Inferior parietal cortex (tissue), 1 donor: ENCODE measurements around the gene LEKR1.

Experiments
- DNase-seq: peaks from one replicate; pipeline ENCODE4 v3.0.0-alpha.2; 2016; ENCODE audit errors: extremely low spot score

LEKR1 gene

DNA sequence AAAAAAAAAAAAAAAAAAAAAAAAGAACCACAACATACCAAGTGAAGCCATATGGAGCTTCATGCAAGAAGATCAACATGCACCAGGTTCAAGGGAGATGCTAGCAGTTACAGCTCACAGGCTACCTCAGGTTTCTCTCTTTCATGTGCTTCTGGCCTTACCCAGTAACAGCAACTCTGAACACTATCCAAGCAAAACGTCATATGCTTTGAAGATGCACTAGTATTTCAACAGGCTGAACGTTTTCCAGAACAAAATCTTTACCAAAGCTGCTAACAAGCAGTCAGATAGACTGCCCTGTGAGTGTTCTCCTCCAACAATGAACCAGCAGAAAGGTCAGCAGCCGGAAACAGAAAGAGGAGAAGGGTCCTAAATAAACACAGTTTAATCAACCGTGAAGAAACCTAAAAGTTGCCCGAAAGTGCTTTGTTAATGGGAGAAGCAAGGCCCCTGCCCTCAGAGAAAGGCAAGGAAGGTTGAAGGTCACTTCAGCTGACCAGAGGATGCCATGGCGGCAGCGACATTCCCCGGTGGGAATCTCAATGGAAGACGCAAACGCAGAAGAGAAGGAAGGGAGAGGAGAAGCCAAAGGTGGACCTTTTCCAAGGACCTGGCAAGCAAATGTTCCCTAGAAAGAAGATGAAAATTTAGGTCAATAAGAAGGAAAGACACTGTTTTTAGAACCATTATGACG, 253.7 kb downstream of the LEKR1 start:
- no peak for DNase-seq

DNA sequence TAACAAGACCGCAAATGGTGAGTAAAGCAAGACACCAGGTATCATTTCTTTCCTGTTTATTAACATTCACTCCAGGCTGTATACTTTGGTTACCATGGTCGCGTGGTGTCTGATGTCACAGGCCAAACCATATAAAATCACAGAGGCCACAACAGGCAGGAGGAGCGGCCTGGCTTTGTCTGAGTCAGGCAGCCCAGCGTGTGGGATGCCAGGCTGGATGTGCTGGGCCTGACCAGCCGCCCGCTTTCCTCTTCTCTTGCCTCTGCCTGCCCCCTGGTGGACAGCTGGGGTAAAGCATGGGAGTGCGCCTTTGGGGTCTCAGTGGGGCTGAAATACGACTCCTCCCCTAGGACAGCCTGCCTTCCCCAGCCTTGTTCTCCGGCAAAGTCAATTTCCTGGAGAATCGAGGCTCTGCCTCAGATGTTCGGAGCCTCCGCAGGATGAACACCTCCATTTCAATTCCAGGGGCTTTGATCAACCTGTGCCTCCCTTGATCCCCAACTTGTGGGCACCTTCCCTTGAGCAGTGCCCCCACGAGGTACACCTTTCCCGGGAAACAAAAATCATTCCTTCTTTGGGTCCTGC, 255.6 kb downstream of the LEKR1 start:
- DNase-seq, result peak; percentile 93

DNA sequence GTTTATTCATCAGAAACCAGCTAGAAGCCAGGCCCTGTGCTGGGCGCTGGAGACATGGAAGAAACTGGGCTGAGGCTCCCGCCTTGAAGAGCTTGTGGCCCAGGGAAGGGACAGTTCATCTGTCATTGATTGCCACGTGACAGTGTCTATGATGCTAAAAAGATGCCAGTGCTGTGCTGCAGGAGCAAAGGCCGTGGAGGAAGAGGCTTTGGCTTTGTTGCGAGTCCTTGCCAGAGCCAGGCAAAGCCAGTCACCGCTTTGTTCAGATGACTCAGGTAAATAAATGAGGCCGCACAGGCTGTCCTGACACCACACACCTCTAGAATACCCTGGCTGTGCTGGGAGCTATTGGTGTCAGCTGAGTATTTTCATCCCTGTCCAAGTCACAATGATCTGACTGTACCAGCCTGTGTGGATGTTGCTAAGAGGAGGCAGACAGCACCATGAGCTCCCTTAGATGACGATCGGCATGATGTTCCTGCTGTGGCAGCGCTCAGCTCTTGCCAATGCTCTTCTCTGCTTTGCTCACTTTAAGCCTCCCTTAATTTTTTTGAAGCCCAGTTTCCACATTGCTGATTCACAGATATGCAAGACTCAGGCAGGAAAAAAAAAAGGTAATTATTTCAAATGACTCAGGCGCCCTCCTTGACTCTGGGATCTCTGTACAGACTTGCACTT, 256.3 kb downstream of the LEKR1 start:
- no peak for DNase-seq

DNA sequence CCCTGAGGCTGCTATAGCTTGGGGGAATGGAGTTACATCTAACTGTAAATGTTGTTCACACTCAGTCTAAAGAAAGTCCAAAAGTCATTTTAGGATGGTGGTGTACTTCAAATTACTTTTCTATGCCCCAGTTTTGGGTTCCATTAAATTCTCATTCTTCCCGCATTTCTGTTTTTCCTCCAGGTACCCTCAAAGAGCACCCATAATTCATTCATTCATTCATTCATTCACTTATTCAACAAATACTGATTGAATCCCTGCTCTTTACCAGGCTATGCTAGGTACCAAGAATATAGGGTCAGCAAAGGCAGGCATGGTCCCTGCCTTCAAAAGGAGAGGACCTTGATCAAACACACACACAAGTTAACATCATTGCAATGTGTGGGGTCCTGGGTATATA, 257.7 kb downstream of the LEKR1 start:
- no peak for DNase-seq

DNA sequence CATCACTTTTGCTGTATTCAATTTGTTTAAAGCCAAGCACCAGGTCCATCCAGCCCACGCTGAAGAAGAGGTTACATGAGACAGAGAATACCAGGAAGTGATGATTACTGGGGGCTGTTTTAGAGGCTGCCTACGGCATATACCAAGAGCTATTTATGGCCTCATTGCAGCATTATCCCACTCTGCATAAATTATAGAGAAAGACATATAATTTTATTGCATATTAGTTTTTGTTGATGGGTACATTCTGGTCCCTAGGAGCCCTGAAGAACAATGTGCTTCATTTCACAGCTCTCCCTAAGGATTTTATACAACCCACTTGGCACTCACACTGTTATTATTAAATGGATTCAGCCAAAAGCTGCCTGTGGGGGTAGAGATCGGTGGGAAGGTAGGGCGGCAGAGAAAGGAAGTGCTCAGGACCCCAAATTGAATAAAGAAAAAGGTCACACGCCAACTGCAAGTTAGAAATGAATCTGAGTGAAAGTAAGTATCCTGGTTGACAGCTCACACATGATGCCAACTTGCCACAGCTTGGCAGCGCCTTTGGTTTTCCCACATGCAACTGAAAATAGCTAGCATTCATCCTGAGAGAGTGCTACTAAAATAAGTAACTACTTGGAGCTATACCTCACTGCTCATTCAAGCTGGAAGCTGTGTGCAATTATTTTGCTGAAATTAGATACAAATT, 260.1 kb downstream of the LEKR1 start:
- DNase-seq, result peak; percentile 58

DNA sequence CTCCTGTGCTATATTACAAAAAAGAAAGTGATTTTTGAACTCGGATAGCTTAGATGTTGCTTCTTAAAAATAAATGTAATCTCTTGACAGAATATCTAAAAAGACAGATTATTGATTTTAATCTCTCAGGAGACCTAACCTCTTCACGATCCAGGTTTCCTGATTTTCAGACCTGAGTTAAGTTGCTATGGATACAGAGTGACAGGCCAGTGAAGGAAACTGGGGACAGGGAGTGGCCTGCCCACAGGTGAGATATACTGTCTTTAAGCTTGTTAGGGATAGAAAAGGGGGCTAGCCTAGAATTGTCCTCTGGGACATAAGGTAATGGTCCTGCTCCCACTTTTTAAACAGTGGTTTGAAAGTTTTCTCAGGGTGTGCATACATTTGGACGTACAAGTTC, 260.6 kb downstream of the LEKR1 start:
- DNase-seq, result no peak

DNA sequence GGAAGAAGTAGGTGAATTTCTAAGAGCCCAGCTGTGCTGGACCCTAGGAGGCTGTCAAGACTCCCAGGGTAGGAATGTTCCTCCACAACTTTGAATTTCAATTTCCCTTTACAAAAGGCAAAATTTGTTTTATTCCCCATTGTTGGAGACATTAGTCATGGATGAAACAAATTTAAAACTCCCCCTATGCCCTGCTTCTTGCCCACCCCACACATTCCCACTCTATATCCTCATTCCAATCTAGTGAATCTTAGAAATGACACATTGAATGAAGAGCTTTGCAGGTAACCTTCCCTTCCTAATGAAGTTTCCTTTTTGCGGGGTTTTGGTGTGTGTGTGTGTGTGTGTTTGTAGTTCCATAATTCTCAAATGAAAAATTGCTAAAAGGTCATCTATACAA, 261.2 kb downstream of the LEKR1 start:
- no peak for DNase-seq

DNA sequence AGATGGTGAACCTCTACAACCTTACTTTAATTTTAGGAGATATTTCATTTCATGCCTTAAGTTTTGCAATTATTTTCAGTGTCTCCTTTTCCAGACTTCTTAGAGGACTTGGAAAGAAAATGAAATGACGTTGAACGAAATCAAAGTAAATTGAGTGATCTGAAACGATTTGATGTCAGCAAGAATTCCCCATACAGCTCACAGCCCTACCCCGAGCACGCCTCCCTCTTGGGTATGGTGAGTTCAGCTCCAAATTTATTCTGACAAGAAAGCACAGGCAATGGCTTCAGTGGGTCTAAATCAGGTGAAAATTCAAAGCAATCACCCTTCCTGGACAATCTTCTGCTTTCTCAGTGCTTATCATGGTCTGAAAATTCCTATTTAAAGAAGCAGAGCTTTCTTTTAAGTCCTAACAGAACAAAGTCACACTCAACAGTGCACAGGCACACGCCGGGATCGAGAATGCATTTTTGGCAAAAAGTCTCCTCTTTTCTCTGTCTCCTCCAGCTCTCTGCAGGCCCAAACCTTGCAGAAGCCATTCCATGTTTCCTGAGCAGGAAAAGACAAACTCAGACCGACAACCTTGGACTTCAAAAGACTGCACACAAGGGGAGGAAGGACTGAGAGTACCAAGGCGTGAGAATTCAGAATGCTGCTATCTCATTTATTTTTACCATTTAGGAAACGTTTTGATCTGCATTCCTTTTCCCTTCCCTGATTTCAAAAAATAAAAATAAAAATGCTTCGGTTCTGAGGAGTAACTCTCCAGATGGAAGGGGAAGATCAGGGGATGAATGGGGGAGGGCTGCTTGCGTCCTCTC, 261.8 kb downstream of the LEKR1 start:
- peak; percentile 80 for DNase-seq

DNA sequence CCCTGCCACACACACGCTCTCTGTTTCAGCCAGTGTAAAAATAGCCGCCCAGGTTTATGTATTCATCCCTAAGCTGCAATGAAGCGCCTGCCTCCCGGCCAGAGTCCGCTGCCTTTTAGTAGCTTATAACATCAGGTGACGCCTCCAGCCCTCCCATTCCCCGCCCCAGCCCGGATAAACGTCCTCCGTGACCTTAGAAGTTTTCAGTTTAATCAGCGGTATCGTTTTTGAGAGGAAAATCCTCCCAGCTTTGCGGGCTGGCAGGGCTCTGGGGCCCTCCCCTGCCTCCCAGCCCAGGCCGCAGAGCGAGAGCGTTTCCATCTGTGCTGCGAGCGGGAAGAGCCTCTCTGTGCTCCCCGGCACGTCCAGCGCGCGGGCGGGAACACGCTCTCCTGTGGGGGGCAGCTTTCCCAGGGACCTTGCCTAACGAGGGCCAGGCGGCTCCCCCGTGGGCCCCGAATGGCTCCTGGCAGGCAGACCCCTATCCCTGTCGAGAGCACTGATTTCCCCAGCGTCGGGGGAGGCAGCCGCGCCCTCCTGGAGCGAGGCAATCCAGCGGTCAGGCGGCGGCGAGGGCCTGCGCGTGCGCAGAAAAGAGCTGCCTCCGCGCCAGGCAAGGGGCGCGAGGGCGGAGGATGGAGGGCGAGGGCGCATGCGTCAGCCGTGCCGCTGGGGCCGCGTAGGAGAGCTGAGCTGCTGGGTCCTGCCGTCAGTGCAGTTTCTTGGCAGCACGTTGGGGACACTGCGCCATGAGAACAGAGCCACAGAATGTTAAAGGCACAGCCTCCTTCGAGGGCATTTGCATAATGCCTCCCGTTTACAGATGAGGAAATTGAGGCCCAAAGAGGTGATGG, 262.7 kb downstream of the LEKR1 start:
- DNase-seq, result peak; percentile 91

DNA sequence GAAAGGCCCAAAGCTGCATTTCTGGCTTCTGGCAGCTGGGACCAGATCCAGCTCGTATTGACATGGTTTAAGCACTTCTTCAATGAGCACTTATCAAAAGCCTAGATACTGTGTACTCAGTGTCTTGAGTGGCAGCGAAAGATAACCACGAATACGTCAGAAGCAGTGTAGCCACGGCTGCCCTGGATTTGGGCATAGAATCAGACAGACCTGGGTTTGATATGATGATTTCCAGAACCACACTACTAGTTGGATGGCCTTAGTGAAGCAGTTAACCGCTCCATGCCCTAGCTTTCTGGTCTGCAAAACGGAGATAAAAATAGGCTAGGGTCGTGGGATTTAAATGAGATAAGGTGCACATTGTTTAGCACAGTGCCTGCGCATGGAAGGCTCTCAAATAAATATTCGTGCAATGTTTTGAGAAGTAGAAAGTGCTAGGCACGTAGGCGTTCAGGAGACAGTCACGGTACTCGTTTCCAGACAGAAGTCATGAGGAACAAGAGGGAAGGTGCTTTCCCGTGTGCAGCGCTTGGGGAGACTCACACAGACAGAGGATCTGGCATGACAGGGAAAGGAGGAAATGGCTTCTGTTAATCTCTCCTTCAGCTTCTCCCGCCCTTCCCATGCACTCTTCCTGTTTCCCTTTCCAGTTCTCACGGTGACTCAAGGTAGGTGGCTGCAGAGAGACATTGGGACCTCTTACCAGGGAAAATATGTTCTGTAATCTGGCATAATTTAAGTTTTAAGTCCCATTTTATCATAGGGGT, 263.5 kb downstream of the LEKR1 start:
- no peak for DNase-seq

DNA sequence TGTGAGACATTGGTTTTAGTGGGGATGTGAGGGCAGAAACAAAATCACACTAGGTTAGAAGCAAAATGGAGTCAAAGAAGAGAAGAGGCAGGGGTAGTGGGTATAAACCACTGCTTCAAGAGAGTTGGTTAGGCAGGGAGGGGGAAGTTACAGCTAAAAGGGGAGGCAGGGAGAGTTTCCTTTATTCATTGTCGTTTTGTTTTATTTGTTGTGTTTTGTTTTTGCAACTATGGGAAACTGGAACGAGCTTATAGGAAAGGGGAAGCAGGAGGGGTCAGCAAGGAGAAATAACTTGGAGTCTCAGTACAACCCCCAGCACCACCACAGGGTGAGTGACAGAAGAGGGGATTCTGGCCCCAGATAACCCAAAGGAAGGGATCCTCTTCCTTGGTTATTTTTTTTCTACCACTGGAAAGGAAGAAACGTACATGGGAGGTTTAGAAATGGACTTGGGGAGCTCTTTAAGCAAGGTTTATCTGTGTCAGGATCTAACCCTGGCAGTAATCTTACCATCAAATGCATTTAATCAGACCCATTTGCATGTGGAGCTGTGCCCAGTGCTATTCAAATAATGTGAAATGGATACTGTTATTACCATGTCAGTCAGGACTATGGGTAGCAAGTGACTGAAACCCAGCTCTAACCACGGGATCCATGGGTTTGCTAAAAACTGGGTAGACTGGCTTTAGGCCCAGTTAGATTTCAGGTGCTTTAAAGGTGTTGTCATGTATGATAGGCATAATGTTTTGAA, 265.1 kb downstream of the LEKR1 start:
- no peak for DNase-seq

DNA sequence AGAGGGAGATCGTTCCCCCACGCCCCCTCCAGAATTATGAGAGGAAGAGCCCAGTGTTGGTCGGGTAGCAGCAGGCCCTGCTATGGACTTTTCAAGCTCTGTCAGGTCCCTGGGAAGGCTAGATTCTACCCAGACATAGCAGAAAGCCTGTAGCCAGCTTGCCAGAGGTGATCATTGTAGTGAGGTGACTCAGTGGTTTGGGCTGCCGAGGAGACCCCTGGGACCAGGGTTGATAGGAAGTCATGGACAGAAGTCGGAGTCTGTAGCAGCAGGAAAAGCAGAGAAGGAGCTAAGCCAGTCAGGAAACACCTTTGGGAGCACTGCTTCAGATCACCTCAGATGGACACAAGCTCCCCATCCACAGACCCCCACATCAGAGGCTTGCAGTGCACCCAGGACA, 266.1 kb downstream of the LEKR1 start:
- no peak for DNase-seq

DNA sequence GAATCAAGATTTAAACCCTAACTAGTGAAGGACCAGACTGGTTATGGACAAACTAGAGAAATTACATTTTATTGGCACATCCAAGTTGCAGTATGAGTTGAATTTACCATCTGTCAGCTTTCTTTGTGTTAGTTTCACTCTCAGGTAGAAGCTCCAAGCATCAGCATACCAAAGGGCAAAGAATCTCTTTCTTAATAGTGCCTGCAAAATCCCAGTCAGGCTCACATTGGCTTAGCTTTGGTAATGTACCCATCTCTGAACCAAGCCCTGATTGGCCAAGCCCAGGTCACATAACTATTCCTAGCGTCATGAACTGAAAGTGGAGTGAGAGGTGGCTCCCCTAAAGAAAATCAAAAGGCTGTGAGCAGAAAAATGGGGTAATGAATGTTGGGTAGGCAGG, 266.9 kb downstream of the LEKR1 start:
- DNase-seq, result no peak

DNA sequence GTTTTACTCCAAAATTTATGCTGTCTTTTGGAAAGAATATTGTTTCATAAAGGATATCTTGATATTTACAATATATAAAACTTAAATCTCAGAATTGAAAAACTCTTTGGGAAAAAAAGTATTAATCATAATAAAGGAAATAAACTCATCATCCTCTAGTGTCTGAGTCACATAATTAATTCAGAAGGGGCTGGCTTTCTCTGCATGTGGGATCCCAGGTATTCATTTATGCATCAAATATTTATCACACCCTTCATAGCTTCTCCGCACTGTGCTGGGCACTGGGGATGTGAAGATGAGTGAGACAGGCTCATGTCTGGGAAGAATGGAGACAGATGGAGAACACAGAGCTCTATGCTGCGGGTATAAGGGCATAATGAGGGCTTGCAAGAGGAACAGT, 268.1 kb downstream of the LEKR1 start:
- no peak for DNase-seq

DNA sequence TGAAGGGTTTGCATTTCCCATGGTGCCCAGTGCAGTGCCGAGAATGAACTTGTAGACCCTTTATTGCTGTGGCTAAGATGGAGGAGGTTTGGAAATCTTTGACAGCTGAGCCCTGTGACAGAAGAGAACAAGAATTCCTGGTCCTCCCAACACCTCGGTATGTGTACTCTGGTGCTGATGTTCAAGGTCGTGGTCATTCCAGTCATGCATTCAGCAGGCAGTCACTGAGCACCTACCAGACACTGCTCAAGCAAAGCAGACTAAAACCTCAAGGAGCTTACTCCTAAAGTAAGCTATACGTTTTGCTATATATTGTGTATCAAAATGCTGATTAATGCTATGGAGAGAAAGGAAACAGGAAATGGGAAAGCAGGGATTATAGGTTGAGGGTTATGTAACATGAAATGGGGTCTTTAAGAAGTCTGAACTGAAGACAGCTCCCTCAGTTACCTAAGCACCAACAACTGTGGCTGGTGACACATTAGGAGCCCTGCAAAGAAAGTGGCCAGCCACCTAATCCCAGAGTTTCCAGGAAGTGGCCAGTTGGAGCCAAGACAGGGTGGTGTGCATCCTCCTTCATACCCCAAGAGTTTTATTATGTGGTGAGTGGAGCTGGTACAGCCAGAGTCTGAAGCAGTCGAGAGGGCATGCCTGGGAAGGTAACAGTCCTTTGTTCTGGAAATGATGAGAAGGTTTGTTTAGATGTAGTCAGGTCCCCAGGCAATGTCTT, 268.8 kb downstream of the LEKR1 start:
- DNase-seq, result no peak
